HG03039 (cell line): ENCODE results near the gene AFG1L.
"Not testable (repeated sequence)": the region's sequence is repeated elsewhere in the genome, so short reads cannot be mapped to it uniquely, and the experiment has no call there.

Source experiments
- ATAC-seq: cut with Tn5 transposase; IDR thresholded peaks from one replicate; pipeline ENCODE4 v1.9.1; 2021; ENCODE audit warnings: mild to moderate bottlenecking, moderate library complexity; ENCODE audit not compliant: unreplicated experiment

The AFG1L gene

GRCh38 chr6:108507316-108507715 lies 212.5 kb downstream of the AFG1L start:
- no peak for ATAC-seq

GRCh38 chr6:108510461-108511319 lies 215.8 kb downstream of the AFG1L start:
- no peak for ATAC-seq

GRCh38 chr6:108518714-108519576 lies 224.1 kb downstream of the AFG1L start:
- ATAC-seq, result no peak

GRCh38 chr6:108521616-108522107 lies 226.8 kb downstream of the AFG1L start:
- no peak for ATAC-seq

- ATAC-seq, result no peak
These were observed 228.8 kb downstream of the AFG1L start for GRCh38 chr6:108523697-108524096.

- no peak for ATAC-seq
These were observed 229.8 kb downstream of the AFG1L start for GRCh38 chr6:108524528-108525248.

- ATAC-seq, result no peak
These were observed 231.9 kb downstream of the AFG1L start for GRCh38 chr6:108526739-108527174.

GRCh38 chr6:108528878-108529277 lies 234.0 kb downstream of the AFG1L start:
- ATAC-seq, result no peak

GRCh38 chr6:108531332-108531731 lies 236.5 kb downstream of the AFG1L start:
- no peak for ATAC-seq

- no peak for ATAC-seq
These were observed 240.4 kb downstream of the AFG1L start for GRCh38 chr6:108535114-108535742.

GRCh38 chr6:108535920-108536535 lies 241.2 kb downstream of the AFG1L start:
- ATAC-seq, result not testable (repeated sequence)

GRCh38 chr6:108541843-108542759 lies 247.2 kb downstream of the AFG1L start:
- peak; percentile 65 for ATAC-seq

GRCh38 chr6:108543175-108543940 lies 248.5 kb downstream of the AFG1L start:
- ATAC-seq, result no peak

GRCh38 chr6:108544606-108545005 lies 249.8 kb downstream of the AFG1L start:
- ATAC-seq, result no peak

GRCh38 chr6:108546079-108547049 lies 251.5 kb downstream of the AFG1L start:
- no peak for ATAC-seq

- no peak for ATAC-seq
These were observed 254.4 kb downstream of the AFG1L start for GRCh38 chr6:108549241-108549640.

GRCh38 chr6:108549741-108550140 lies 254.9 kb downstream of the AFG1L start:
- no peak for ATAC-seq
